Left lung (tissue), 10 donors: ENCODE data around the gene PHKB. TPM values are rescaled to one million over a fixed set of nuclear protein-coding genes. Genes with fewer than 3 reads are reported as not detected.

Experiments
- ATAC-seq: fragments of 200-7000 bp; cut with Tn5 transposase; one replicate; pipeline ENCODE4 v1.9.1; 2020; ENCODE audit warnings: moderate library complexity
- DNase-seq, 4 donors: peaks; one replicate each; pipeline ENCODE4 v3.0.0-alpha.2; 2013 to 2020
- H3K27ac ChIP-seq, 2 donors: fragments of 200-600 bp; sonication (generic) in 1 of 2; one replicate each; pipeline versions ENCODE4 v1.5.0 to v1.8.0; 2020 to 2021
- H3K27me3 ChIP-seq, 2 donors: fragments of 200-600 bp; sonication (generic) in 1 of 2; one replicate each; pipeline versions ENCODE4 v1.5.0 to v1.8.0; 2020 to 2021
- H3K36me3 ChIP-seq, 2 donors: fragments of 200-600 bp; sonication (generic) in 1 of 2; one replicate each; pipeline versions ENCODE4 v1.5.0 to v1.8.0; 2020 to 2021
- H3K4me1 ChIP-seq, 2 donors: fragments of 200-600 bp; one replicate each; pipeline ENCODE4 v1.8.0; 2021
- H3K4me3 ChIP-seq, 2 donors: fragments of 200-600 bp; sonication (generic) in 1 of 2; one replicate each; pipeline versions ENCODE4 v1.5.0 to v1.8.0; 2020 to 2021; ENCODE audit warnings: mild to moderate bottlenecking in 1 of 2
- H3K9me3 ChIP-seq, 2 donors: fragments of 200-600 bp; sonication (generic) in 1 of 2; one replicate each; pipeline versions ENCODE4 v1.5.0 to v1.8.0; 2020 to 2021
- intact Hi-C, 2 donors: fragments of 100-400 bp; cut with DNase I; formaldehyde crosslinking; loops; one replicate each; pipeline versions ENCODE4 v1.11.2 to v1.14.2; 2022
- polyA plus RNA-seq, 6 donors: library from polyadenylated mRNA; unstranded; fragments of 120-200 nt; gene quantifications; one replicate each; pipeline ENCODE4 v1.2.1, GENCODE V29; 2013; ENCODE audit not compliant: insufficient read length in 6 of 6
- total RNA-seq, 2 donors: library from RNA; stranded (reverse); fragmentation: NEBNext Ultra II Directional; extraction: Animal tissue kit (Norgen Biotek cat#: 25700); gene quantifications; one replicate each; pipeline ENCODE4 v1.2.1, GENCODE V29; 2021
- TF ChIP-seq, protein P1 (sequence below), 2 donors: fragments of 200-600 bp; sonication (generic) in 1 of 2; IDR thresholded peaks; one replicate each; pipeline versions ENCODE4 v1.5.0 to v1.8.0; 2021; ENCODE audit warnings: antibody characterized with exemption in 2 of 2
- donor health status: DM: no; HTN: yes; CAD: no.
- donor health status: DM: no; HTN: no; CAD: no.

PHKB gene
- total and polyA plus RNA-seq, 8 donors: 76.5 to 104 (median 90.4) TPM

GRCh38 chr16:47604306-47604705, 143.2 kb downstream of the PHKB start:
- Histone ChIP-seq H3K36me3 (peaks cover under 1 to 30% of the 10 kb centered on the region in 2 donors), H3K27me3 (no peaks in the 10 kb centered on the region), H3K27ac (no peak overlapping the region), H3K4me3 (no peak overlapping the region), H3K4me1 (no peaks in the 10 kb centered on the region), H3K9me3 (no peaks in the 10 kb centered on the region)
- intact Hi-C loops: no loop called here
- ATAC-seq (no peak), DNase-seq (no peak)
- TF ChIP-seq, protein P1, sequence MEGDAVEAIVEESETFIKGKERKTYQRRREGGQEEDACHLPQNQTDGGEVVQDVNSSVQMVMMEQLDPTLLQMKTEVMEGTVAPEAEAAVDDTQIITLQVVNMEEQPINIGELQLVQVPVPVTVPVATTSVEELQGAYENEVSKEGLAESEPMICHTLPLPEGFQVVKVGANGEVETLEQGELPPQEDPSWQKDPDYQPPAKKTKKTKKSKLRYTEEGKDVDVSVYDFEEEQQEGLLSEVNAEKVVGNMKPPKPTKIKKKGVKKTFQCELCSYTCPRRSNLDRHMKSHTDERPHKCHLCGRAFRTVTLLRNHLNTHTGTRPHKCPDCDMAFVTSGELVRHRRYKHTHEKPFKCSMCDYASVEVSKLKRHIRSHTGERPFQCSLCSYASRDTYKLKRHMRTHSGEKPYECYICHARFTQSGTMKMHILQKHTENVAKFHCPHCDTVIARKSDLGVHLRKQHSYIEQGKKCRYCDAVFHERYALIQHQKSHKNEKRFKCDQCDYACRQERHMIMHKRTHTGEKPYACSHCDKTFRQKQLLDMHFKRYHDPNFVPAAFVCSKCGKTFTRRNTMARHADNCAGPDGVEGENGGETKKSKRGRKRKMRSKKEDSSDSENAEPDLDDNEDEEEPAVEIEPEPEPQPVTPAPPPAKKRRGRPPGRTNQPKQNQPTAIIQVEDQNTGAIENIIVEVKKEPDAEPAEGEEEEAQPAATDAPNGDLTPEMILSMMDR (IDR thresholded peaks at IDR 0.05): no peak

DNA sequence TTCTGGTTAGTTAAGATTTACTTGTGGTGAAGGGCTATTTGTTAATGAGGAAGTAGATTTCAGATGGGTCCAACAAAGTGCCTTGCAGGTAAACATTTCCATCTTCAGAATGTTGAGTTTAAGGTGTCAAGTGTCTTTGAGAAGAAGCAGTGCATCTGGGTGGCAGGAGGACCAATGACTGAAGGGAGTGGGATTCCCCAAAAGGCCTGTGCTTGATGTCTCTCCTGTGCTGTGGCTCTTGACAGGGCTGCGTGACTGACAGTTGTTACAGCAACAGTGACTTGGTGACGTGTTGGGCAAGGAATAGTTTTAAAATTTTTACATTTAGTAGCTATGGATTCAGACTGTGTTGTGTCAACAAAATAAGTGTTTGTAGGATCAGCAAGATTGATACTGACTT, 149.9 kb downstream of the PHKB start:
- Histone ChIP-seq H3K4me1 (no peaks in the 10 kb centered on the region), H3K27me3 (no peaks in the 10 kb centered on the region), H3K27ac (no peak overlapping the region), H3K9me3 (no peaks in the 10 kb centered on the region), H3K36me3 (peaks cover 0 to 5% of the 10 kb centered on the region in 2 donors), H3K4me3 (no peak overlapping the region)
- TF ChIP-seq, protein P1 (IDR thresholded peaks at IDR 0.05): no peak
- peak; percentile 76 for ATAC-seq
- intact Hi-C loops: no loop called here
- DNase-seq: peak in 1 of 4 donors; percentile 0

DNA sequence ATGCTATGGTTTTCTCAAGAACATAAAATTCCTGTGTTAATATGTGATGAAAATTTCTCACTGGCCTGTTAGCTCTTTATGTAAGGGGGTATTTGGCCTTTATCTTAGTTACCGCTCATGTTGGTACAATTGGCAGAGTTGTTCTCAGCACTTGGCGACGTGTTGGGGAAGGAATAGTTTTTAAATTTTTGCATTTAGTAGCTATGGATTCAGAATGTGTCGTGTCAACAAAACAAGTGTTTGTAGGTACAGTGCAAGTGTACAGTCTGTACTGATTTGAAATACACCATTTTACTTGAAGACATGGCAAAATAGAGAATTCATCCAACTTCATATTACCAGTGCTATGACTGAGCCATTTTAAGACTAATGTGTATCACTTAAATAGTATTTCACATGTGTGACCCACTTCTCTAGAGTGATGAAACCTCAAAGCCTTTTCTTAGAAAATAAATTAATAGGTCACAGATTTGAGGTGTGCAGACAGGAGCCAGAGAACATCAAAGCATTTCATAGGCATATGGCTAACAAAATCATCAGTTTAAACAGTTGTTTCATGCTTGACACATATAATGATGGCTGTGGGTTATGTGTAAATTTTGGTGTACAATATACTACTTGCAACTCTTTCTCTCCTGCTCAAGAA, 150.8 kb downstream of the PHKB start:
- no peak for DNase-seq
- H3K4me1 ChIP-seq: no peaks in the 10 kb centered on the region

DNA sequence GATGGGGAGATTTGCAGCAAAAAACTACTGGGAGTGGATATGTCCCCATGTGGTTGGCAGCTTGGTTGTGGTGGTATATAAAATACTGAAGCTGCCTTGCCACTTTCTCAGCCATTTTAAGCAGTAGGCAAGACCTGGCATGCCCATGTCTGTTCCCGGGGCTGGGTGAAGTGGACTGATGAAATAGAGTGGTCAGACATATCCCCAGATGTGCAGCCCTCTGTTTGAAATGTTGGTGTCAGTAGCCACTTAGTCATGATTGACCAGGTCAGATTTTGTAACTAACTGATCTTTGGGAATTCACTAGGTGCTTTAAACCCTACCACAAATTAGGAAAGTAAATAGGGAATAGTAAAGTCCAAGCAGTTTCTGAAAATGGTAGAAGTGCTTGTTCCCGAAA, 151.6 kb downstream of the PHKB start:
- intact Hi-C loops: no loop called here
- no peaks in the 10 kb centered on the region for H3K27me3 ChIP-seq
- TF ChIP-seq, protein P1 (IDR thresholded peaks at IDR 0.05): no peak
- H3K36me3 ChIP-seq: no peaks in the 10 kb centered on the region
- no peak overlapping the region for H3K4me3 ChIP-seq
- H3K4me1 ChIP-seq: no peaks in the 10 kb centered on the region
- no peak for DNase-seq
- peak overlapping the region in 1 of 2 donors; percentile 48 for H3K27ac ChIP-seq
- ATAC-seq: no peak
- no peaks in the 10 kb centered on the region for H3K9me3 ChIP-seq

More for the DNA sequence above, 150.8 kb downstream of the PHKB start:
- TF ChIP-seq, protein P1 (IDR thresholded peaks at IDR 0.05): no peak
- Histone ChIP-seq H3K36me3 (no peaks in the 10 kb centered on the region), H3K4me3 (no peak overlapping the region), H3K27me3 (no peaks in the 10 kb centered on the region), H3K27ac (no peak overlapping the region), H3K9me3 (no peaks in the 10 kb centered on the region)
- intact Hi-C loops: no loop called here
- ATAC-seq: no peak

GRCh38 chr16:47613251-47613650, 152.1 kb downstream of the PHKB start:
- TF ChIP-seq, protein P1 (IDR thresholded peaks at IDR 0.05): no peak
- ATAC-seq: no peak

More at GRCh38 chr16:47613251-47613650, 152.1 kb downstream of the PHKB start:
- no peaks in the 10 kb centered on the region for H3K36me3 ChIP-seq
- H3K27ac ChIP-seq: peak overlapping the region in 1 of 2 donors; percentile 48
- no peaks in the 10 kb centered on the region for H3K9me3 ChIP-seq
- no peaks in the 10 kb centered on the region for H3K4me1 ChIP-seq
- intact Hi-C loops: no loop called here
- H3K27me3 ChIP-seq: no peaks in the 10 kb centered on the region
- H3K4me3 ChIP-seq: no peak overlapping the region
- no peak for DNase-seq
